ENCODE results near the gene GSTA4.
"Not testable (repeated sequence)": the region's sequence is repeated elsewhere in the genome, so short reads cannot be mapped to it uniquely, and the experiment has no call there.

The GSTA4 gene

DNA sequence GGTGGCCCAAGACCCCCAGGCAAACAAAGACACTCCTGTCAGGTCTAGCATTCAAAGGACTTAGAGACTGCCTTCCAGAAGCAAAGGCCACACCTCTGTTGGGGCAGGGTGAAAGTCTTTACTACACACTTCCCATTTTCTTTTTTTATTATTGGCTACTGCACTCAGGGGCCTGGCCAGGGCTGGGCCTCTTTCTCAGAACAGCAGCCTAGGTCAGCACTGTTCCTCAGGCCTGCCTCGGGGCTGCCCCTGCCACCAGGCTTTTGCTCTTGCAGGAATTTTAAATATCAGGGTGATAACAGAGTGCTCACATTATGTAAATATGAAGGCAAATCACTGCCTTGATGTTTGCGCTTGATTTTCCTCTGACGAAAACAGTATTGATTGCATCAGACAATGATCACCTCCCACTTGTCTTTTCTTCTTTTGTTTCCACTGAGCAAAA lies 18.5 kb downstream of the GSTA4 start:
- H3K4me3 ChIP-seq (ENCODE audit: low read depth, low read length), result no peak overlapping the region

DNA sequence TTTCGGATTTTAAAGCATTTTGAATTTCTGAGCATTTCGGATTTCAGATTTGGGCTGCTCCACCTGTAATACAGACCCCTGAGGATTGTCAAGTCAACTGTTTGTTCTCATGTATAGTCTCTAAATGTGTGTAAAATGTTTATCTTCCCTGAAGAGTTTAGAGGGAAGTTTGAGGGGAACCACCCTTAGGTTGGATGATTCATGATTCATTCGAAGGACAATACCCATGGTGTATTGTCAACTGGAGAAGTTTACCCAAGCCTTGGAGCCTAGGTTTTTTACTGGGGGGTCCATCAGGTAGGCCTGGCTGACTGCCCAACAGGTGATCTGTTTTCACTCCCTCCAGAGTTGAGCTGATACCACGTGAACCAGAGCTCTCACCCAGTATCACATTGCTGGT lies 18.9 kb downstream of the GSTA4 start:
- no peak overlapping the region for H3K4me3 ChIP-seq (ENCODE audit: low read depth, low read length)

DNA sequence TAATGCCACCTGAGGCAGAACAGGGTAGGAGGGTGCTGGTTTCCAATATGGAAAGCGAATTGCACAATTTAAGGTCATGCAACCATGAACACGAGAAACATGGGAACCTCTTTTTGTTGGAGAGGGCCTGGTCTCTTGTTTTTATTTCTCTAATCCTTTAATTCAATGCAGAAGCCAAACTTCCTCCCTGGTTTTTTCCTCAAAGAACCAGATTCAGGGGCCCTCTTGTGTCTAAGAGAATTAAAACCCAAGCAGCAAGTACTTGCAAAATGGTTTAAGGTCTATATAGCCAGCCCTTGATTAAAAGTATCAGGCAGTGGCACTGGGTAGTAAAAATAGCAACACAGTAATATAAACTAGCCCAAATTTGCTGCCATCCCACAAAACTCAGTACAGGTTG lies 19.5 kb downstream of the GSTA4 start:
- H3K4me3 ChIP-seq (ENCODE audit: low read depth, low read length), result no peak overlapping the region

DNA sequence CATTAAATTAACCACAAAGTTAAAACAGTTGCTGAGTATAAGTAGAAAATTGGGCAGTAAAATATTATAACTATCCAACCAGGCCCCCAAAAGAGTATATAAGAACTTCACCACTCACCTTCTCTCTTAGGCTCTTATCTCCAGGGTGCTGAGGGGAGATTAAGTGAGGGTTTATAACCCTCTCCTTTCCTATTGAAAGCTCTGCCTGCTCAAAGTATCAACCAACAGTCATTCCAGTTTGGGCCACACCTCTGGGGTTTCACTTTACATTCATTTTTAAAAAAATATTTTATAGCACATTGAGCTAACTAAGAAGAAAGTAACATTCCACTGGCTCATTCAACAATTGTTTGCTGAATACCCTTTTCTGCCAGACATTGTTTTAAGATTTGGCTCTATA lies 22.1 kb downstream of the GSTA4 start:
- no peak overlapping the region for H3K4me3 ChIP-seq (ENCODE audit: low read depth, low read length)

DNA sequence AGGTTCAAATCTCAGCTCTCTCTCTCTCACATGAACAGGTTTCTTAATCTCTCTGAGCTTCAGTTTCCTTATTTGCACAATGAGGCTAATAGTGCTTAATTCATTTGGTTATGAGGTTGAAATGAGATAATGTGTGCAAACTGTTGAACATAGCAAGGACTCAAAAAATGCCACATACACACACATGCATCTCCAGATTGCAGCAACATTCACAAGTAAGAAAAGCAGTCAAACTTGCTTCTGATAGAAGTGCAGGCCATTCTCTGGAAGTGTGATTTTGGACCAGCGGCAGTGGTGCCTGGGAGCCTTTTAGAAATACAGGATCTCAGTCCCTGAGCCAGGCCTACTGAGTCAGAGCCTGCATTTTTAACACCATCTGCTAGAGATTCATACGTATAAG lies 25.7 kb downstream of the GSTA4 start:
- H3K4me3 ChIP-seq (ENCODE audit: low read depth, low read length), result no peak overlapping the region

DNA sequence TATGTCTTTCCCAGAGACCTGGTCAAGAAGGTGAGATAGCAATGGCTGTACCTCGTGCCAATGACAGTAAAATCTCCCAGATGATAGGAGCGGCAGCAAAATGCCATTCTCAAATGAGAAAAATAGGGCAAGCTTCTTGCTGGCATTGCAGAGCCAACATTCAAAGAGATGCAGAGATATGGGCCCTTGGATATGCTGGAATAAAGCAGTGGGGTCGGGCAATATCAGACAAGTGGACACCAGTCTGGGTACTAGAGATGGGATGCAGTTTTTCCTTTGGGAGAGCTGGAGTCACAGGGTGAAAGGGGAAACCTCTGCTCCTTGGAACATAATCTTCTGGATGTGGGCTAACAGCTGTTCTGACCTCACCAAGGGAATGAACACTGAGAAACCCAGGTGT lies 29.0 kb downstream of the GSTA4 start:
- H3K4me3 ChIP-seq (ENCODE audit: low read depth, low read length), result no peak overlapping the region

DNA sequence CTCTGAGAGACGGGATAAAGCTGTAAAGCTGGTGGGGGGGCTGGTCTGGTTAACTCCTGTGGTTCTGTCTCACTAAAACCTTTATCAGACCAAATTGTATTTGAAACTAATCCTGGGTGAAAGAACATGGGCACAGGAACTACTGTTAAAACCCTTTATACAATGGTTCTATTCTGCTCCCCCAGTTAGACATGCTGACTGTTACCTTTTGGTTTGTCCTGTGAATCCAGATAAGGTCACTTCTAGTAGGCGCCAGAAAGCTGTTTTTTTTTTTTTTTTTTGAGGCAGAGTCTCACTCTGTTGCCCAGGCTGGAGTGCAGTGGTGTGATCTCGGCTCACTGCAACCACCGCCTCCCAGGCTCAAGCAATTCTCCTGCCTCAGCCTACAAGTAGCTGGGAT lies 29.7 kb downstream of the GSTA4 start:
- no peak overlapping the region for H3K4me3 ChIP-seq (ENCODE audit: low read depth, low read length)

DNA sequence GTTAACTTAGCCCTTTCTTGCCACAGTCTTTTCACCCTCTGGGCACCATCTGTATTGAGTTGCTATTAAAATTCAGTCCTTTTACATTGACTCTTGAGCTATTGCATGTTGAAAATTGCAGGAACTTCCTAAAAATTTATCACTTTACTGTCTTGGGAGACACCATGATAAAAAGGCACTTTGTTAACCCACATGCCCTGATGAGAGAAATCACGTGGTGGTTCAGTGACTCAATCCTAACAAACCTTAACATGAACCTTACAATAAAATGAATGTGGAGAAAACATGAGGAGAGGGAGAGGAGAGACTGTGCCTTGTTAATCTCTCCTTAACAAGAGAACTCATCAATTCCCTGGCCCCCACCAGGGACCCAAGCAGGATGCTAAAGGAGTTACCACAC lies 30.8 kb downstream of the GSTA4 start:
- no peak overlapping the region for H3K4me3 ChIP-seq (ENCODE audit: low read depth, low read length)

DNA sequence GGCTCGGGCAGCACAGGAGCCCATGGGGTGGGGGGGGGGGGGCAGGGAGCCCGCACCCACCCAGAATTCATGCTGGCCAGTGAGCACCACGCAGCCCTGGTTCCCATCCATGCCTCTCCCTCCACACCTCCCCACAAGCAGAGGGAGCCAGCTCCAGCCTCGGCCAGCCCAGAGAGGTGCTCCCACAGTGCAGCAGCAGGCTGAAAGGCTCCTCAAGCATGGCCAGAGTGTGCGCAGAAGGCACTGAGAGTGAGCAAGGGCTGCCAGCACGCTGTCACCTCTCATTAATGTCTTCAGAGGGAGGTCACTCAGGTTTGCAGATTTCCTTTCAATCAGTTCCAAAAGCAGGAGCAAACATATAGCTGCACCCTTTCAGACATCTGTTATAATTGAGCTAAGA lies 32.4 kb downstream of the GSTA4 start:
- H3K4me3 ChIP-seq (ENCODE audit: low read depth, low read length), result no peak overlapping the region

DNA sequence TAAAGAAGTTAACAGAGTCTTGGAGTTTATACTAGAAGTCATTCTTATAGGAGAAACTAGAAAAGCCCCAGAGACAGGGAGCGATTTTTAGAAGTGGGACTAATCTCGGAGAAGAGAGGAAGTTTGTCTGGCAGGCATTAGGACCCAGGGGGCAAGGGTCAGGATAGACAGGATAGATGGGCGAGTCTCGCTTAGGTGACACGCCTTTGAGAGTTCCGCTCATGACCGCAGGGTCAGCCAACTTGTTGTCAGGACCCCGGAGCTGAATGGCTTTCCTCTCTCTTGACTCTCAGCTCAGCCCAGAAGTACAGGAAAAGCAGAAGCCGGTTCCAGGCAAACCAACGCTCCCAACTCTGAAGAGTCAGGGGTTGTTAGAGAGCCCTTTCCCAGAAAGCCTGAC lies 34.1 kb downstream of the GSTA4 start:
- not testable (repeated sequence) for H3K4me3 ChIP-seq (ENCODE audit: low read depth, low read length)

DNA sequence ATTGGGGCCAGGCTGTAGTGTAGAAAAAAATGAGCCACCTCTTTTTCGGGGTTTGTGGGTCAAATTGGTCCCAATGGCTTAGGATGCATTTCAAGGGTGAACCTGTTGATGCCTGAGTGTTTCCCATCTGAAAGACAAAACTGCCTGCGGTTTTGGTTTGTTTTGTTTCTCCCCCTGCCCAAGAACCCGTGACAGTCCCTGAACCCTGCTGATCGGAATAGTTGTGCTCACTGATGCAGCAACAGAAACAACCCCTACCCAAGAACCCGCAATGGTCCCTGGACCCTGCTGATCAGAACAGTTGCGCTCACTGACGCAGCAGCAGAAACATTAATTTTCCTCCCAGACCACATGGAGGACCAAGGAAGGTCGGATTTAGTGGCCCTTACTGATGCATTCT lies 34.9 kb downstream of the GSTA4 start:
- H3K4me3 ChIP-seq (ENCODE audit: low read depth, low read length), result not testable (repeated sequence)

DNA sequence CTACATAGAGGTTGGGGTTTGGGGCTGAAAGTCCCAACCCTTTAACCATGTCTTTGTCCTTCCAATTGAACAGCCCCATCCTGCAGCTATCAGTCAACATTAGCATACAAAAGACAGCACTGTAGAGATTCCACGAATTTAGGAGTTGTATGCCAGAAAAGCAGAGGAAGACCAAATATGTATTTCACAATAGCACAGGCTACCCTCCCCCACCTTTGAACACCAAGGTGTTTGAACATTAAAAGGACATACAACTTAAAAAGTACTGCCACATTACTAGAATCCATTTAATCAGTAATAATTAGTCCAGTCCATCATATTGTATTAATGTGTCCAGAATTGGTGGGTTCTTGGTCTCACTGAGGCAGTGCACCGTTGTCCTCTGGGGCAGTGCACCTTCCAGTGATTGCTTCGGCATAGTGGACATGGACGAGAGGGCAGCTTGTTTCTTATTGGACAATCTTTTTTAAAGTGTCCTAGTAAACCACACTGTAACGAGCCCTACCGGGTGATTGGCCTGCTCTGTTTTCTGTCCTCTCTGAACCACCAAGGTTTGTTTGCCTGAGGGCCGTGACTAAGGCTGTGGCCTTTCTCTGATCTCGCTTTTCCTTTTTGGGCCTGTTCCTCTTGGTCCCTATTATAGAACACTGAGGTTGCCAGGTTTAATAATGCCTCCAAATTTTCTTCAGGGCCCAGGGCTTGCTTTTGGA lies 36.4 kb downstream of the GSTA4 start:
- no peak overlapping the region for H3K4me3 ChIP-seq (ENCODE audit: low read depth, low read length)

DNA sequence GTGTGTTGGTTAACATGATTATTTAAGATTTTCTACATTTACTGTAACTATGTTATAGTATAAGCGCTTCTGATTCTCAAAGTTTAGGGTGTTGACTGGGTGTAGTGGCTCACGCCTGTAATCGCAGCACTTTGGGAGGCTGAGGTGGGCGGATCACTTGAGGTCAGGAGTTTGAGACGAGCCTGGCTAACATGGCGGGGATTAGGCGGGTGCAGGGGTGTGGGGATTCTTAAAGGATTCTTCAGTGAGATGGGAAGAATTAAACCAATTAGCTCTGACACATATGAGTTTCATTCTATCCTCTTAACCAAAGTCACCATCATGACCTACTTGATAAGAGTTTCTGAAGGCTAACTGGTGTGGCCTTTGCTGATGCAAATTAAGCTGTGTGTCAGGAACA lies 39.2 kb downstream of the GSTA4 start:
- no peak overlapping the region for H3K4me3 ChIP-seq (ENCODE audit: low read depth, low read length)

DNA sequence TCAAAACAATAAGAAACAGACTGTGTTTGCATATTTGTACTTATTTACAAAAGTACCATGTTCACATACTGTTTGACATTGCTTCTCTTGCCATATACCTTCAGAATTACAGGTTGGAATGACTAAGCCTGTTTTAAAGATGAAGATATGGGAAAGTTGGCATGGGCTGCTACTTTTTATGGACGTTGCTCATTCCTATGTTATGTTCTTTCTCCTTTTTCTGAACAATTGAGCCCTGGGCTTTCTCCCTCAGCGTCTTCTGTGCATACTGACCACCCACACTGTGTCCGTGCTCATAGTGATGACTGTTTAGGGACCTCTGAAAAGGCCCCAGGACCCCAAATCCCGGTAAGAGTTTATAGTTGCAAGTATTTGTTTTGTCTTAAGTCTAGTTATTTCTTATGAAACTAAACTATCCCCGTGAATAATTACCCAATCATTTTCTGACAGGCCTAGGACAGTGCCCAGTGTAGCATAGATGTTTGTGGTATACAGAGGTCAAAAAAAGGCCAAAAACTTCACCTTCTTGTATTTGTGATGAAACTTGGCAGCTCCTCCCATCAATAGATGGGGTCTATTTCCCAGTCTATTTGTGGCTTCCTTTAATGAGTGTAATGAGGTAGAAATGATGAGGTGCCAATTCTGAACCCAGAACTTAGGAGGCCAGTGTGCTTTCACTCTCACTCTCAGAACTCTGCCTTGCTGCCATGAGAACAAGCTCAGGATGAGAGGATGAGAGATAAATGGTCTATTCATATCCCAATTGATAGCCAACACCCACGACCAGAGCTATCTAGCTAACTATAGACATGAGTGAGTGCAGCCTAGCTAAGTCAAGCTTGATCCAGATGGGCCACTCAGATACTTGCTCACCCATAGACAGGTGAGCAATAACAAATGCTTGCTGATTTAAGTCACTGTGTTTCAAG lies 40.9 kb downstream of the GSTA4 start:
- H3K4me3 ChIP-seq (ENCODE audit: low read depth, low read length), result no peak overlapping the region

DNA sequence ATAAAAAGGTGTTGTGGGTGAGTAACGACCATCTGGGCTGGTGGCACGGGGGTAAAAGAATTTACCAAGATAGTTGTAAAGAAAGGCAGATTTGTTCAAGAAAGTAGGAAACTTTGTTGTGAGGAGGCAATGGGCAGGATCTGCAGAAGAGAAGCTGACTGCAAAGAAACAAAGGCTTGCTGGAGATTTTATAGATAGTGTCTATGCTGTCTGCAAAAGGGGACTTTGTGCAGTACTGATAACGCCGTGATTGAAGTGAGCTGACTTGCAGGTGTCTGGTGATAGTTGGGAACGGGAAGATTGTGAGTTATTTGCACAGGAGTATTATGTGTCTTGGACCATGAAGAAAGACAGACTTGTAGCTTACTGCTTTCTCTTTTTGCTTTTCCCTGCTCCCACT lies 48.8 kb downstream of the GSTA4 start:
- H3K4me3 ChIP-seq (ENCODE audit: low read depth, low read length), result no peak overlapping the region

DNA sequence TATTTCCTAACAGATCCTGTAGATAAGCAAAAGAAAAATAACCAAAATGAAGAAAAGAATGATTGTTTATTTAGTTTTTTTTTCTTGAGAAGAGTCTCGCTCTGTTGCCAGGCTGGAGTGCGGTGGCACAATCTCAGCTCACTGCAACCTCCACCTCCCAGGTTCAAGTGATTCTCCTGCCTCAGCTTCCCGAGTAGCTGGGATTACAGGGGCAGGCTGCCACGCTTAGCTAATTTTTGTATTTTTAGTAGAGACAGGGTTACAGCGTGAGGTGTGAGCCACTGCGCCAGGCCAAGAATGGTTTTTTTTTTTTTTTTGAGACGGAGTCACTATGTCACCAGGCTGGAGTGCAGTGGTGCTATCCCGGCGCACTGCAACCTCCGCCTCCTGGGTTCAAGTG lies 52.3 kb downstream of the GSTA4 start:
- not testable (repeated sequence) for H3K4me3 ChIP-seq (ENCODE audit: low read depth, low read length)

DNA sequence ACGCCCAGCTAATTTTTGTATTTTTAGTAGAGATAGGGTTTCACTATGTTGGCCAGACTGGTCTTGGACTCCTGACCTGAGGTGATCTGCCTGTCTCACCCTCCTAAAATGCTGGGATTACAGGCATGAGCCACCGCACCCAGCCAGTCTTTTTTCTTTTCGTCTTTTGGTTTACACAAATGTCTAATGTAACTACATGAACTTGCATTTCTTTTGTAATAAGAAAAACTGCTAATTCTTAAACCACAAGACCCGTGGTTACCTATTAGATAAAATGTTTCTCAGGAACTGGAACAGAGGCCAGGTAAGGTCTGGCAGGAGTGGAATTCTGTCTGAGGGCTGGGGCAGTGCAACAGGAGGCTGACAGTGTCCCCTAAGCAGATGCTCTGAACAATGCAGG lies 52.9 kb downstream of the GSTA4 start:
- no peak overlapping the region for H3K4me3 ChIP-seq (ENCODE audit: low read depth, low read length)

DNA sequence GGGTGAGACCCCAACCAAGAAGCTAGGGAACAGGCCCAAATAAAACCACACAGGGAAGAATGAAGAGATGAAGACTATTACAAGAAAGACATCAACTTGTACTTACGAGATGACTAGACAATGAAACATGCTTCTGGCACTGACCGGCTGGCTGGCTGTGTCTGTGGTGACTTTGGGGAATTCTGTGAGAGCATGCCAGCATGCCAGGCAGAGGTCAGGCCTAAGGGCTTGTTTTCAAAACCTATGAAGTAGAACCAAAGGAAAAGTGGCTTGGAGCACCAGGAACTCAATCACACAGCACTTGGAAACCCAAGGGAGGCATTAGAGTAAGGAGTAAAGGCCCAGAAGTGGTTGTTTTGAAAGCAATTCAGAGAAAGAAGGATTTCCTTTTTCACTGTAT lies 57.2 kb downstream of the GSTA4 start:
- no peak overlapping the region for H3K4me3 ChIP-seq (ENCODE audit: low read depth, low read length)

DNA sequence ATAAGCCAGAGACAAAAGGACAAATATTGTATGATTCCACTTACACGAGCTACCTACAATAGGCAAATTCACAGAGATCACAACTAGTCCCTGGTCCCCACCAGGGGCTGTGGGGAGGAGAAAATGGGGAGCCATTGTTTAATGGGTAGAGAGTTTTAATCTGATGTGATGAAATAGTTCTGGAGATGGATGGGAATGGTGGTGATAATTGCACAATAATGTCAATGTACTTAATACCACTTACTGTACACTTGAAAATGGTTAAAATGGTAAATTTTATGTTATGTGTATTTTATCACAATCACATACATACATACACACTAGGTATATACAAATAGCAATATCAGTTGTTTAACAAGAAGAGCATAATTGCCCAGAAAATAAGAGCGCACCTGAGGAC lies 61.3 kb downstream of the GSTA4 start:
- H3K4me3 ChIP-seq (ENCODE audit: low read depth, low read length), result no peak overlapping the region

DNA sequence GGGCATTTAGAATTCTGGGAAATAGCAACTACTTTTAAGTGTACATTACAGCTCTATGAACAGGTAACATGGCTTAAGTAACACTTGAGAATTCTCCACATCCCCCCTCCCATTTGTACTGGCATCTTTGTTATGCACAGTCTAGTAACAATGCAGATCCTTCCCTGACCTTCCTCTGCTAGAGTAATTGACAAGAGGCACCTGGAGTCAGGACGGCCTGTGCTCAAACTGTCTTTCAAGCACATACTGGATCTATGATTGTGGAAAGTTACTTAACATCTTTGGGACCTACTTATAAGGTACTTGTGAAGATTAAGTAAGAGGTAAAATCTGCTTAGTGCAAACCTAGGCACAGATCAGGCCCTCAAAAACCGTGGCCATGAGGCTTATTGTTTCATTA lies 63.7 kb downstream of the GSTA4 start:
- H3K4me3 ChIP-seq (ENCODE audit: low read depth, low read length), result no peak overlapping the region

DNA sequence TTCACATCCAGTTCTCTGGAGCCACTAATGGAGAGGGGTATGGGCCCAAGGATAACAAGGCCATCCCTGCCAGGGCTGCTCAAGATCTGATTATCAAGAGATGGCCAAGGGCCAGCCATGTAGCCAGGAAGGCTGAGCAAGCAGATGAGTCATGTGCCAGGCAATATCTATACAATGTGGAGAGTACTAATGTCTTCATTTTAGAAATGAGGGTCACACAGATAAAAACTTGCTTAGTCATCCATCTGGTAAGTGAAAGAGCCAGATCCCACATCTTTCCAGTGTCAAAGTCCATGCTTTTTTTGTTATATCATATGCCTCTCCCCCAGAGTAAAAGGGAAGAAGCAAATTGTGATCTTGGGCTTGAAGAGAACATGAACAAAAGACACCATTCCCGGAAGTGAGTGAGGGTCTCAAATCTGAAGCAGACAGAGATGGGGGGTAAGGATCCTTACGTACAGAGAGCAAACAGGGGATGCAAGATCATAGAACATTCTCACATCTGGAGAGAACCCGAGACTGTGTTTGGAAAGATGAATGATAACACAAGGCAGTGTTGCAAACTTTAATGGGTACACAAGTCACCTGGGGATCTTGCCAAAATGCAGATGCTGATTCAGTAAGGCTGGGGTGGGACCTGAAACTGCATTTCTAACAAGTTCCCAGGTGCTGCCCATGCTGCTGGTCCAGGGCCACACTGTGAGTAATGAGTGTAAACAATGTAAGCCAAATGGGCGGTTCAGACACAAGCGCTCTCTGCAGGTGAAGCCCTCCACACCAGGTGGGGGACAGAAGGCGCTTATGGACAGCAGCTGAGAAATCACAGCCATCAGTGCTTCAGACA lies 65.5 kb downstream of the GSTA4 start:
- no peak overlapping the region for H3K4me3 ChIP-seq (ENCODE audit: low read depth, low read length)

Data from iPS-11a (cell line).